ENCODE results near the gene LPCAT3. TPM values are rescaled to one million over a fixed set of nuclear protein-coding genes. Genes with fewer than 3 reads are reported as not detected.

The LPCAT3 gene
- polyA plus RNA-seq, 1 donor (not counting 4 experiments of a cell fraction or from before 2014, with no cell fraction given), result 69.1 TPM

DNA sequence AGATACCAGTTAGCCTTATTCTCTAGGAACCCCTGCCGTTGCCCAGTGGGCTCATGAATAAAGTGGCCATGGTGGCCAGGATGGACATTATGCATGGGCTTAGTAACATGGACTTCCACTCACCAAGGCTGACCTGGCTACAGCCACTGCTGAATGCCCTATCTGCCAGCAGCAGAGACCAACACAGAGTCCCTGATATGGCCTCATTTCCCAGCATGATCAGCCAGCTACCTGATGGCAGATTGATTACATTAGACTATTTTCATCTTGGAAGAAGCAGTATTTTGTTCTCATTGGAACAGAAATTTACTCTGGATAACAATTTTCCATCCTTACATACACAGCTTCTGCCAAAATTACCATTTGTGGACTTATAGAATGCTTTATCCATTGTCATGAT is 16.2 kb upstream of the LPCAT3 start:
- Histone ChIP-seq H3K9me3 (ENCODE audit: control insufficient read depth, low read depth, low read length) (no peaks in the 10 kb centered on the region), H3K9ac (ENCODE audit: control insufficient read depth, extremely low read depth, insufficient read depth, low read length) (no peak overlapping the region), H3K4me2 (ENCODE audit: control insufficient read depth, extremely low read depth, insufficient read depth, low read depth, low read length) (no peak overlapping the region), H2AFZ (ENCODE audit: control insufficient read depth, low read length) (no peak overlapping the region), H3K9me1 (ENCODE audit: control insufficient read depth, extremely low read depth, insufficient read depth, low read length) (no peaks in the 10 kb centered on the region), H3K27ac (ENCODE audit: control insufficient read depth, insufficient read depth, low read length) (no peak overlapping the region), H3K27me3 (ENCODE audit: control insufficient read depth, extremely low read depth, insufficient read depth, low read length) (no peaks in the 10 kb centered on the region), H3K4me1 (ENCODE audit: control insufficient read depth, extremely low read depth, insufficient read depth, low read length) (peaks cover 11% of the 10 kb centered on the region), H3K79me2 (ENCODE audit: control insufficient read depth, insufficient read depth, low read length) (no peaks in the 10 kb centered on the region), H3K4me3 (ENCODE audit: control insufficient read depth in 2 of 3, extremely low read depth in 1 of 3, insufficient read depth in 2 of 3, low read depth in 1 of 3, low read length in 3 of 3) (no peak overlapping the region), H3K36me3 (ENCODE audit: control insufficient read depth in 2 of 2, extremely low read depth in 1 of 2, insufficient read depth in 2 of 2, low read length in 2 of 2) (no peaks in the 10 kb centered on the region), H4K20me1 (ENCODE audit: control insufficient read depth, extremely low read depth, insufficient read depth, low read length) (no peaks in the 10 kb centered on the region)
- dilution Hi-C loops (cut with MboI; ENCODE audit: extremely low pct_ligation_motif_present, low sequenced_read_pairs), result no loop called here
- DNase-seq (ENCODE audit: low read depth, low spot score) (no peak), FAIRE-seq (no peak)
- TF ChIP-seq, protein P1, sequence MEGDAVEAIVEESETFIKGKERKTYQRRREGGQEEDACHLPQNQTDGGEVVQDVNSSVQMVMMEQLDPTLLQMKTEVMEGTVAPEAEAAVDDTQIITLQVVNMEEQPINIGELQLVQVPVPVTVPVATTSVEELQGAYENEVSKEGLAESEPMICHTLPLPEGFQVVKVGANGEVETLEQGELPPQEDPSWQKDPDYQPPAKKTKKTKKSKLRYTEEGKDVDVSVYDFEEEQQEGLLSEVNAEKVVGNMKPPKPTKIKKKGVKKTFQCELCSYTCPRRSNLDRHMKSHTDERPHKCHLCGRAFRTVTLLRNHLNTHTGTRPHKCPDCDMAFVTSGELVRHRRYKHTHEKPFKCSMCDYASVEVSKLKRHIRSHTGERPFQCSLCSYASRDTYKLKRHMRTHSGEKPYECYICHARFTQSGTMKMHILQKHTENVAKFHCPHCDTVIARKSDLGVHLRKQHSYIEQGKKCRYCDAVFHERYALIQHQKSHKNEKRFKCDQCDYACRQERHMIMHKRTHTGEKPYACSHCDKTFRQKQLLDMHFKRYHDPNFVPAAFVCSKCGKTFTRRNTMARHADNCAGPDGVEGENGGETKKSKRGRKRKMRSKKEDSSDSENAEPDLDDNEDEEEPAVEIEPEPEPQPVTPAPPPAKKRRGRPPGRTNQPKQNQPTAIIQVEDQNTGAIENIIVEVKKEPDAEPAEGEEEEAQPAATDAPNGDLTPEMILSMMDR (optimal IDR thresholded peaks at IDR 0.05 in 1 of 3, IDR thresholded peaks at IDR 0.05 in 1 of 3, conservative IDR thresholded peaks at IDR 0.05 in 1 of 3; ENCODE audit: extremely low read depth in 1 of 3, insufficient read depth in 2 of 3, low read length in 3 of 3), result no peak
- TF ChIP-seq EZH2 (IDR thresholded peaks at IDR 0.05; ENCODE audit: low read length), result no peak

DNA sequence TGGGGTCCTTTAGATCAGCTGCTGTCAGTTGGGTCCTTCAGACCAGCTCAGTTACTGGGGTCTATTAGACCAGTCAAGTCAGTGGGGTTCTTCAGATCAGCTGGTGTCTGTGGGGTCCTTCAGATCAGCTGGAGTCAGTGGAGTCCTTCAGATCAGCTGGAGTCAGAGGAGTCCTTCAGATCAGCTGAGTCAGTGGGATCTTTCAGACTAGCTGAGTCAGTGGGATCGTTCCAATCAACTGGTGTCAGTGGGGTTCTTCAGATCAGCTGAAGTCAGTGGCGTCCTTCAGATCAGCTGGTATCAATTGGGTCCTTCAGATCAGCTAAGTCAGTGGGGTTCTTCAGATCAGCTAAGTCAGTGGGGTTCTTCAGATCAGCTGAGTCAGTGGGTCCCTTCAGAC is 14.7 kb upstream of the LPCAT3 start:
- Histone ChIP-seq H4K20me1 (ENCODE audit: control insufficient read depth, extremely low read depth, insufficient read depth, low read length) (no peaks in the 10 kb centered on the region), H3K9me1 (ENCODE audit: control insufficient read depth, extremely low read depth, insufficient read depth, low read length) (no peaks in the 10 kb centered on the region), H3K4me1 (ENCODE audit: control insufficient read depth, extremely low read depth, insufficient read depth, low read length) (peaks cover 6% of the 10 kb centered on the region), H3K36me3 (ENCODE audit: control insufficient read depth in 2 of 2, extremely low read depth in 1 of 2, insufficient read depth in 2 of 2, low read length in 2 of 2) (no peaks in the 10 kb centered on the region), H3K4me2 (ENCODE audit: control insufficient read depth, extremely low read depth, insufficient read depth, low read depth, low read length) (no peak overlapping the region), H3K27ac (ENCODE audit: control insufficient read depth, insufficient read depth, low read length) (no peak overlapping the region), H3K4me3 (ENCODE audit: control insufficient read depth in 2 of 3, extremely low read depth in 1 of 3, insufficient read depth in 2 of 3, low read depth in 1 of 3, low read length in 3 of 3) (no peak overlapping the region), H2AFZ (ENCODE audit: control insufficient read depth, low read length) (no peak overlapping the region), H3K9me3 (ENCODE audit: control insufficient read depth, low read depth, low read length) (no peaks in the 10 kb centered on the region), H3K9ac (ENCODE audit: control insufficient read depth, extremely low read depth, insufficient read depth, low read length) (no peak overlapping the region), H3K79me2 (ENCODE audit: control insufficient read depth, insufficient read depth, low read length) (no peaks in the 10 kb centered on the region), H3K27me3 (ENCODE audit: control insufficient read depth, extremely low read depth, insufficient read depth, low read length) (no peaks in the 10 kb centered on the region)
- TF ChIP-seq, protein P1 (optimal IDR thresholded peaks at IDR 0.05 in 1 of 3, IDR thresholded peaks at IDR 0.05 in 1 of 3, conservative IDR thresholded peaks at IDR 0.05 in 1 of 3; ENCODE audit: extremely low read depth in 1 of 3, insufficient read depth in 2 of 3, low read length in 3 of 3), result no peak
- TF ChIP-seq EZH2 (IDR thresholded peaks at IDR 0.05; ENCODE audit: low read length), result no peak
- DNase-seq (ENCODE audit: low read depth, low spot score), result no peak
- FAIRE-seq, result no peak
- dilution Hi-C loops (cut with MboI; ENCODE audit: extremely low pct_ligation_motif_present, low sequenced_read_pairs), result no loop called here
